Adipose tissue (tissue), 3 donors: ENCODE data around the gene CHML. TPM values are rescaled to one million over a fixed set of nuclear protein-coding genes. Genes with fewer than 3 reads are reported as not detected.
"Not testable (repeated sequence)": the region's sequence is repeated elsewhere in the genome, so short reads cannot be mapped to it uniquely, and the experiment has no call there.

Experiments used
- H3K27ac ChIP-seq: one replicate; pipeline ENCODE4 v1.5.1; 2013; ENCODE audit warnings: low read depth, low read length
- WGBS, 3 donors: extraction: QIAGEN DNeasy Blood & Tissue Kit; methylation state at CpG; one replicate each; pipeline ENCODE4 v1.1.7; 2013; 5-methylcytosine and 5-hydroxymethylcytosine counted together
- polyA plus RNA-seq, 3 donors: library from polyadenylated mRNA; stranded (reverse); fragments of 200-250 nt; gene quantifications; one replicate each; pipeline ENCODE4 v1.2.3, GENCODE V29; 2013
- donor health status: healthy with polysubstance abuse.
- donor health status: Bipolar disorder and iron deficiency.
- donor health status: healthy.

CHML gene
- polyA plus RNA-seq: 1 to 10 TPM in 2 of 3 donors, under 1 TPM in 1; 0.79 to 1.9 (median 1.3) TPM

GRCh38 chr1:241640149-241640866 lies at the start of gene CHML, which contains the start of gene OPN3:
Gene CHML (minus strand): TSS chr1:241640369. CDS start chr1:241635766, 4,603 bp downstream.
Gene OPN3 (minus strand): TSS chr1:241640369. CDS start chr1:241640254, 115 bp downstream.
- no peak within 1 kb of the TSS for H3K27ac ChIP-seq
- WGBS, 3 donors: 5% methylated on average over 45 to 80 of the region's 81 CpGs

GRCh38 chr1:241688940-241689368 lies 48.8 kb upstream of the CHML start:
- 32 to 34% (median 32%) methylated on average over 2 of the region's 2 CpGs for WGBS, 3 donors
- no peak overlapping the region for H3K27ac ChIP-seq

GRCh38 chr1:241684108-241684507 lies 43.9 kb upstream of the CHML start:
- 87 to 89% (median 88%) methylated on average over 1 of the region's 1 CpG for WGBS, 3 donors
- H3K27ac ChIP-seq: no peak overlapping the region

GRCh38 chr1:241682921-241683320 lies 42.8 kb upstream of the CHML start:
- 77 to 96% (median 90%) methylated on average over 2 of the region's 2 CpGs for WGBS, 3 donors
- no peak overlapping the region for H3K27ac ChIP-seq

- 56 to 58% (median 56%) methylated on average over 4 of the region's 4 CpGs for WGBS, 3 donors
- not testable (repeated sequence) for H3K27ac ChIP-seq
Measured at GRCh38 chr1:241681861-241682448, 41.8 kb upstream of the CHML start.

- H3K27ac ChIP-seq: no peak overlapping the region
- WGBS, 3 donors: 58 to 80% (median 67%) methylated on average over 3 of the region's 3 CpGs
Measured at GRCh38 chr1:241679961-241680360, 39.8 kb upstream of the CHML start.

GRCh38 chr1:241679404-241679803 lies 39.2 kb upstream of the CHML start:
- WGBS, 3 donors: 85 to 87% (median 86%) methylated on average over 4 of the region's 4 CpGs
- H3K27ac ChIP-seq: no peak overlapping the region

- H3K27ac ChIP-seq: no peak overlapping the region
- 61 to 87% (median 66%) methylated on average over 2 of the region's 2 CpGs for WGBS, 3 donors
Measured at GRCh38 chr1:241678536-241678935, 38.4 kb upstream of the CHML start.

- WGBS, 3 donors: 55 to 76% (median 60%) methylated on average over 5 of the region's 5 CpGs
- H3K27ac ChIP-seq: no peak overlapping the region
Measured at GRCh38 chr1:241677201-241677600, 37.0 kb upstream of the CHML start.

- 54 to 69% (median 67%) methylated on average over 4 of the region's 4 CpGs for WGBS, 3 donors
Measured at GRCh38 chr1:241675983-241676382, 35.8 kb upstream of the CHML start.

GRCh38 chr1:241674805-241675384 lies 34.7 kb upstream of the CHML start:
- WGBS, 3 donors: 95 to 99% (median 97%) methylated on average over 1 of the region's 1 CpG
- H3K27ac ChIP-seq: no peak overlapping the region

More at GRCh38 chr1:241675983-241676382, 35.8 kb upstream of the CHML start:
- no peak overlapping the region for H3K27ac ChIP-seq

GRCh38 chr1:241672301-241672700 lies 32.1 kb upstream of the CHML start:
- WGBS, 3 donors: 57 to 97% (median 91%) methylated on average over 1 of the region's 1 CpG
- no peak overlapping the region for H3K27ac ChIP-seq

- H3K27ac ChIP-seq: no peak overlapping the region
- WGBS, 3 donors: 86 to 88% (median 86%) methylated on average over 3 of the region's 3 CpGs
Measured at GRCh38 chr1:241666419-241666818, 26.2 kb upstream of the CHML start.

- no peak overlapping the region for H3K27ac ChIP-seq
- WGBS, 3 donors: 82 to 86% (median 85%) methylated on average over 5 of the region's 5 CpGs
Measured at GRCh38 chr1:241660424-241660972, 20.3 kb upstream of the CHML start.

GRCh38 chr1:241659016-241659415 lies 18.8 kb upstream of the CHML start:
- not testable (repeated sequence) for H3K27ac ChIP-seq
- 91 to 94% (median 92%) methylated on average over 2 of the region's 2 CpGs for WGBS, 3 donors

GRCh38 chr1:241658081-241658793 lies 18.1 kb upstream of the CHML start:
- no peak overlapping the region for H3K27ac ChIP-seq
- WGBS, 3 donors: 87 to 96% (median 93%) methylated on average over 3 of the region's 3 CpGs

GRCh38 chr1:241654641-241655040 lies 14.5 kb upstream of the CHML start:
- WGBS, 3 donors: 75 to 89% (median 86%) methylated on average over 1 of the region's 1 CpG

GRCh38 chr1:241654019-241654418 lies 13.8 kb upstream of the CHML start:
- no peak overlapping the region for H3K27ac ChIP-seq
- WGBS, 3 donors: 47 to 88% (median 48%) methylated on average over 1 of the region's 1 CpG

More at GRCh38 chr1:241654641-241655040, 14.5 kb upstream of the CHML start:
- H3K27ac ChIP-seq: no peak overlapping the region
